NCI-H146 treated with DMSO at 0.1 percent for 48 hours (cell line): ENCODE results near the gene STXBP5.

Source experiments
- DNase-seq: peaks from one replicate; lab custom pipeline; 2025; ENCODE audit not compliant: unreplicated experiment; lab: John Stamatoyannopoulos, UW

Gene STXBP5

DNA sequence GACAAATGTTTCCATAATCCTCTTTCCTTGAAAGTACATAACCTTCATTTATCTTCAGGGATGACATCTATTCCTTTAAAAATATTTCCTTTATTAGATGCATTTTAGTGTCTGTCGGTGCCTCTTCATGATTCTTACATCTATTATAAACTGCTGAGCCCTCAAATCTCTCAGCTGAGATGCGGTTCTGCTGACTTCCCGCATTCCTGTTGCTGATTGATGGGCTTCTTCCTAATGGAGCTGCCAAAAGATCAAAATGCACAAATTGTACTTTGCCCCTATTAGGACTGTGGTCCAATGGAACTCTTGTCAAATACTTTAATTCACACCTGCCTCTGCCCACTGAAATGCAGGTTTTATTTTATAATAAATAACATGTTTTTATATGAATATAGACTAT, 225.6 kb downstream of the STXBP5 start:
- DNase-seq = no peak

DNA sequence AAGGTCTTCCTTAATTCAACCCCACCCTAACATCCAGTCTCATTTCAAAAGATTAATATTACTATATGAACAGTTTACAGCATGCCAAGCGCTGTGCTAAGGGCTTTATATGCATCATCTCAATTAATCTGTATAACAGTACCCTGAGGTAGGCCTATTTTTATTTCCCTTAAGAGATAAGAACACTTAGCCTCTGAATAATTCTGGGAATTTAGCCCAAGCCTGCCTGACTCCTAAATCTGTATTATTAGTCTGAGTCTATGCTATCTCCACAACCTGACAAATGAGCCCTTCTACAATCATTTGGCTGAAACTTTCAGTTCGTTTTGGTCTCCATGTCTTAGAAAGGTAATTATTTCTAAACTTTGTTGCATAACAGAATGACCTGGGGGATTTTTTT, 226.6 kb downstream of the STXBP5 start:
- DNase-seq = no peak

DNA sequence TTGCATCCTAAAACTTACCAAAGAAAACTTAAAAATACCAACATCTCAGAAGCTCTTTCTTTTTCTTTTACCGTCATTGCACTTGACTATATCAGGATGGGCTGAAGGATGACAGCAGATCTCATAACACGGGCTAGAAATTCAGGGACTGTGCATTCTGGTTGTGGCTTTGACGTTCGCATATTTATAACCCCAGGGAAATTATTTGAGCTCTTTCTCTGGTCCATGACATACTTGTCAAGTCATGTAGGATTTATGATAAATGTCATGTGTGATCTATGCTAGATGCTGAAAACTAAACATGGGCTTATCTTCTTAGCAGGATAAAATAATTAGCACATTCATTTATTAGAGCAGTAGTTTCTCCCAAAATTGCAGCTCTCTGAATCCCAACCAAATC, 229.9 kb downstream of the STXBP5 start:
- no peak for DNase-seq

DNA sequence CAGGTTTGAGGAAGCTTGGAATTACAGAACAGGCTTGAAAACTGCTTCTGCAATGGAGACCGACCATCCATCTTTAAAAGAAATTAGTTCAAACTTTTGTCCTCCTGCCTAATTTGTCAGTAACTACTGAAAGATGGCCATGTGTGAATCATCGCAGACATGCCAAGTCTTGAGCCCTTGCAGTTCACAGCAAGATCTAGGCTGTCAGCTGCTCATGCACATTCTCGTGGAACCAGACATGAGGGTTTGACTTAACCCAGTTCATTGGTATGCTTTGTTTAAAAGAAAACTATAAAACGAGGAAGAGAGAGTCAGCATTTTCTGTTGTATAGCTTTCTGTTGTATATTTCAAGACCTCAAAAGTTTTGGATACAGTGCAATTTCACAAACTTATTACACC, 230.3 kb downstream of the STXBP5 start:
- no peak for DNase-seq

DNA sequence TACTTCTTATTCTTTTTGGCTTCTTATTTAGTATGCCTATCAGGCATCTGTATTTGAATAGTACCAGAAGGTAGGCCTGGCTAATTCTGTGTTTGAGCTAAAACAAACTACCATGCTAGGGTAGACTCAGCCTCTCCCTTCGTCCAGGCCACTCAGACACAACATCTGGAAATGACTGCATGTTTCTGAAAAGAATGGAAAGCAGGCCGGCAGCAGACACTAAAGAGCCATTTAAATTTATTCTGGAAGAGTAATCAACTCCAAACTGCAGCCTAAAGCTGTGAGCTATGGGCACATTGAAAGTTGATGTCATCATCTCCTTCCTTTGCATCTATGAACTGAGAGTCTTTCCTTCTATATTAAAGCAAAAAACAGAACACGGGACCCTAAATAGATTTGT, 233.4 kb downstream of the STXBP5 start:
- DNase-seq = no peak

DNA sequence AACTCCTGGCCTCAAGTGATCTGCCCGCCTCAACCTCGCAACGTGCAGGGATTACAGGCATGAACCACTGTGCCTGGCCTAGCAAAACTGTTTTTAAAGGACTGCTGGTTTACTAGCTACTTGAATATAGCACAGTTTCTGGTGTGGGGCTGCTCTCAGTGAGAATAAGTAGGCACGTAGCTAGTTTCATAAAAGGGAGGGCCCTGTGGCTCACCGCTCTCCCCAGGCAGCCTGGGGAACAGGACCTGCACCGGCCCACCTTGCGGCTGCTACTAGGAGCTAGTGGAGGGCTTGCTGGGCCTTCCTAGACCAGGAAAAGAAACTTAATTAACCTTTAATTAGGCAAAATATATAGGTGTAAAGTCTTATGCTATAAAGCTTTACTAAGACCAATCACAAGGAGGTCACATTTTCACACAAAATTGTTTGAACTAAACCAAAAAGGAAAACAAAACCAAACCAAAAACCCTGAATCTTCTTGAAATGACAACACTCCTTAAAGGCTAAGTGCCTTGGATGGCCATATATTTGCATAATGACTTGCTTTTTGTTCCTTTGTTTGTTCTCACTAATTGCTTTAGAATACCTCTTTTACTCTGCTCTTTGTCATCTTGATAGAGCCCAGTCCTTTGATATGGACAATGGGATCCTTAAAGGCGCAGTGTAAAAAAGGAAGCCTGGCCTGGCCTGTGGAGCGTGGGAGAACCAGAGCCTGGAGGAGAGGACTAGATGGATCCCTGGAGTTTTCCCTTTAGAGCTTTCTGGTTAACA, 234.7 kb downstream of the STXBP5 start:
- DNase-seq = peak; percentile 39
